Activated CD8-positive, alpha-beta T cell treated with anti-CD3 and anti-CD28 coated beads, Interleukin-2, amount 10 ng/mL, durations not matched to agents 7 days and 5 days (primary cell): ENCODE measurements around the gene HTRA2. TPM values are rescaled to one million over a fixed set of nuclear protein-coding genes. Genes with fewer than 3 reads are reported as not detected.
A peak's percentile ranks its signal among the peaks of the same experiment; 100 is the strongest.

Experiments
- ATAC-seq: fragments of 150-1000 bp; cut with Tn5 transposase; one replicate; pipeline ENCODE4 v1.10.0; 2021; ENCODE audit warnings: moderate library complexity
- CTCF ChIA-PET: fragments of 350-600 bp; sonication (Branson Sonifier 250); formaldehyde crosslinking; loops from one replicate; lab custom pipeline; 2021; ENCODE audit warnings: antibody characterized with exemption; lab: Charles Lee
- POLR2A ChIA-PET: fragments of 350-600 bp; sonication (Branson Sonifier 250); formaldehyde crosslinking; loops from one replicate; lab custom pipeline; 2021; ENCODE audit warnings: antibody characterized with exemption; lab: Charles Lee
- DNase-seq: peaks from one replicate; pipeline ENCODE4 v3.0.0-alpha.2; 2020
- H3K27ac Mint-ChIP-seq: one replicate; pipeline ENCODE4 v1.8.0; 2021; ENCODE audit warnings: mild to moderate bottlenecking, mixed read lengths
- H3K27me3 Mint-ChIP-seq: one replicate; pipeline ENCODE4 v1.8.0; 2021; ENCODE audit warnings: low read depth, mixed read lengths
- H3K36me3 Mint-ChIP-seq: one replicate; pipeline ENCODE4 v1.8.0; 2021; ENCODE audit warnings: low read depth, mixed read lengths
- H3K4me1 Mint-ChIP-seq: one replicate; pipeline ENCODE4 v1.8.0; 2021; ENCODE audit warnings: low read depth, mixed read lengths
- H3K4me3 Mint-ChIP-seq: one replicate; pipeline ENCODE4 v1.8.0; 2021; ENCODE audit warnings: mild to moderate bottlenecking, mixed read lengths
- H3K9me3 Mint-ChIP-seq: one replicate; pipeline ENCODE4 v1.8.0; 2022; ENCODE audit warnings: mixed read lengths; ENCODE audit not compliant: insufficient read depth
- total RNA-seq, 2 experiments: library from RNA; stranded (reverse); gene quantifications; one replicate each; pipeline ENCODE4 v1.2.3, GENCODE V29; 2021

HTRA2 gene
- total RNA-seq, 2 experiments from 2014 or later: 48.0 to 49.4 TPM

- Mint-ChIP-seq H3K9me3 (no peaks in the 10 kb centered on the region), H3K4me1 (peaks cover 1% of the 10 kb centered on the region), H3K4me3 (no peak overlapping the region), H3K27me3 (no peaks in the 10 kb centered on the region), H3K27ac (no peak overlapping the region), H3K36me3 (peaks cover 42% of the 10 kb centered on the region)
- CTCF ChIA-PET: interaction anchor here (0.7 to 1.1 kb wide), 3 partner anchors 8 to 19 kb away, joined by 3 read pairs; partner anchors contain the start of gene MRPL53
- POLR2A ChIA-PET: interaction anchor here (0.6 to 1.2 kb wide), 2 partner anchors 8 to 40 kb away, joined by 3 read pairs; no protein-coding TSS in a partner anchor
- DNase-seq (no peak), ATAC-seq (no peak)
Measured at GRCh38 chr2:74491648-74492544, 37.8 kb upstream of the HTRA2 start.

GRCh38 chr2:74493546-74493945, 36.2 kb upstream of the HTRA2 start:
- CTCF ChIA-PET: interaction anchor here (0.6 to 1.4 kb wide), 5 partner anchors 11 to 443 kb away, joined by 3 to 9 read pairs (median 3); partner anchors contain the start of genes CCDC142, MOGS, MRPL53 and TTC31
- H3K27me3 Mint-ChIP-seq: peaks cover 6% of the 10 kb centered on the region
- DNase-seq (no peak), ATAC-seq (no peak)
- POLR2A ChIA-PET: interaction anchor here (1.1 to 1.7 kb wide), 2 partner anchors 10 kb away, joined by 3 to 6 read pairs; partner anchors contain the start of gene TTC31
- peaks cover 12% of the 10 kb centered on the region for H3K4me1 Mint-ChIP-seq
- no peak overlapping the region for H3K4me3 Mint-ChIP-seq
- H3K36me3 Mint-ChIP-seq: peaks cover 42% of the 10 kb centered on the region
- no peak overlapping the region for H3K27ac Mint-ChIP-seq
- no peaks in the 10 kb centered on the region for H3K9me3 Mint-ChIP-seq

GRCh38 chr2:74495440-74495839, 34.3 kb upstream of the HTRA2 start:
- Mint-ChIP-seq H3K4me3 (no peak overlapping the region), H3K36me3 (peaks cover 29% of the 10 kb centered on the region), H3K4me1 (peaks cover 24% of the 10 kb centered on the region), H3K27me3 (peaks cover 20% of the 10 kb centered on the region), H3K9me3 (no peaks in the 10 kb centered on the region), H3K27ac (no peak overlapping the region)
- ATAC-seq (no peak), DNase-seq (no peak)
- ChIA-PET CTCF (interaction anchor here (1.7 to 2.5 kb wide), 2 partner anchors 8 to 13 kb away, joined by 5 to 9 read pairs; partner anchors contain the start of genes CCDC142 and TTC31), POLR2A (interaction anchor here (0.8 kb wide), 1 partner anchor 9 kb away, joined by 4 read pairs; no protein-coding TSS in a partner anchor)

GRCh38 chr2:74496997-74497776, 32.5 kb upstream of the HTRA2 start:
- Mint-ChIP-seq H3K4me3 (peak overlapping the region; percentile 80), H3K9me3 (no peaks in the 10 kb centered on the region), H3K27me3 (peaks cover 36% of the 10 kb centered on the region), H3K27ac (peak overlapping the region; percentile 46), H3K4me1 (peaks cover 30% of the 10 kb centered on the region), H3K36me3 (peaks cover 21% of the 10 kb centered on the region)
- ChIA-PET CTCF (interaction anchor here (2.5 to 4.3 kb wide), 1 partner anchor 14 kb away, joined by 9 to 18 read pairs; the partner anchor contains the start of genes CCDC142 and TTC31), POLR2A (interaction anchor here (0.8 to 1.4 kb wide), 4 partner anchors 9 to 33 kb away, joined by 3 to 6 read pairs (median 4); partner anchors contain the start of genes AUP1, CCDC142, HTRA2 and TTC31)
- ATAC-seq (no peak), DNase-seq (no peak)

- no peak for DNase-seq
- H3K27ac Mint-ChIP-seq: peak overlapping the region; percentile 83
- CTCF ChIA-PET: interaction anchor here (0.7 to 6.4 kb wide), 4 partner anchors 9 to 88 kb away, joined by 3 to 28 read pairs (median 12); partner anchors contain the start of genes CCDC142, PCGF1 and TTC31
- POLR2A ChIA-PET: interaction anchor here (0.9 to 1.5 kb wide), 7 partner anchors 9 to 78 kb away, joined by 4 to 6 read pairs (median 4); partner anchors contain the start of genes CCDC142, MRPL53 and TTC31
- H3K9me3 Mint-ChIP-seq: no peaks in the 10 kb centered on the region
- peaks cover 41% of the 10 kb centered on the region for H3K27me3 Mint-ChIP-seq
- H3K36me3 Mint-ChIP-seq: peaks cover 23% of the 10 kb centered on the region
- peaks cover 38% of the 10 kb centered on the region for H3K4me1 Mint-ChIP-seq
- peak overlapping the region; percentile 80 for H3K4me3 Mint-ChIP-seq
- ATAC-seq: peak; percentile 50
Measured at GRCh38 chr2:74497777-74498499, 31.8 kb upstream of the HTRA2 start.

GRCh38 chr2:74498500-74499266, 31.1 kb upstream of the HTRA2 start:
- POLR2A ChIA-PET: interaction anchor here (1.0 to 1.5 kb wide), 7 partner anchors 10 to 77 kb away, joined by 4 to 6 read pairs (median 4); partner anchors contain the start of genes AUP1, CCDC142, HTRA2 and MRPL53
- Mint-ChIP-seq H3K27me3 (peaks cover 41% of the 10 kb centered on the region), H3K4me1 (peaks cover 45% of the 10 kb centered on the region), H3K27ac (peak overlapping the region; percentile 83), H3K4me3 (peak overlapping the region; percentile 80), H3K36me3 (peaks cover 21% of the 10 kb centered on the region), H3K9me3 (no peaks in the 10 kb centered on the region)
- CTCF ChIA-PET: interaction anchor here (0.7 to 6.4 kb wide), 8 partner anchors 9 to 88 kb away, joined by 3 to 28 read pairs (median 4); partner anchors contain the start of genes AUP1, CCDC142, PCGF1 and TTC31
- peak; percentile 49 for DNase-seq
- ATAC-seq: peak; percentile 37

GRCh38 chr2:74499267-74499939, 30.3 kb upstream of the HTRA2 start, which contains the start of gene LBX2:
LBX2 (minus strand) TSS chr2:74499603; CDS start chr2:74499537, 66 bp downstream.
- ATAC-seq (peak; percentile 34), DNase-seq (peak; percentile 47)
- H3K27ac Mint-ChIP-seq: peak within 1 kb of the TSS; percentile 83
- POLR2A ChIA-PET: interaction anchor here (1.0 to 1.5 kb wide), 6 partner anchors 9 to 32 kb away, joined by 3 to 6 read pairs (median 4); partner anchors contain the start of genes AUP1, HTRA2 and MRPL53
- H3K4me3 Mint-ChIP-seq: peak within 1 kb of the TSS; percentile 80
- CTCF ChIA-PET: interaction anchor here (0.7 to 6.4 kb wide), 9 partner anchors 8 to 88 kb away, joined by 3 to 28 read pairs (median 5); partner anchors contain the start of genes AUP1, CCDC142, MRPL53 and PCGF1
- H3K9me3 Mint-ChIP-seq: no peaks in the 10 kb centered on the region
- peaks cover 51% of the 10 kb centered on the region for H3K4me1 Mint-ChIP-seq
- peaks cover 41% of the 10 kb centered on the region for H3K27me3 Mint-ChIP-seq
- peaks cover 18% of the 10 kb centered on the region for H3K36me3 Mint-ChIP-seq

- DNase-seq (no peak), ATAC-seq (no peak)
- Mint-ChIP-seq H3K4me1 (peaks cover 57% of the 10 kb centered on the region), H3K27me3 (peaks cover 41% of the 10 kb centered on the region), H3K27ac (no peak overlapping the region), H3K9me3 (no peaks in the 10 kb centered on the region), H3K4me3 (no peak overlapping the region), H3K36me3 (peaks cover 24% of the 10 kb centered on the region)
- CTCF ChIA-PET: interaction anchor here (1.0 to 6.4 kb wide), 7 partner anchors 16 to 87 kb away, joined by 3 to 28 read pairs (median 5); partner anchors contain the start of genes CCDC142, MRPL53 and TTC31
- POLR2A ChIA-PET: interaction anchor here (0.6 to 1.5 kb wide), 4 partner anchors 28 to 82 kb away, joined by 3 to 6 read pairs (median 4); partner anchors contain the start of genes AUP1, HTRA2 and MRPL53
Measured at GRCh38 chr2:74499940-74500577, 29.7 kb upstream of the HTRA2 start.

GRCh38 chr2:74500578-74500946, 29.2 kb upstream of the HTRA2 start:
- DNase-seq: no peak
- ChIA-PET POLR2A (interaction anchor here (0.6 to 1.5 kb wide), 5 partner anchors 9 to 82 kb away, joined by 3 to 6 read pairs (median 3); partner anchors contain the start of gene MRPL53), CTCF (interaction anchor here (1.0 to 6.4 kb wide), 7 partner anchors 16 to 86 kb away, joined by 3 to 28 read pairs (median 5); partner anchors contain the start of genes CCDC142, MRPL53 and TTC31)
- Mint-ChIP-seq H3K4me3 (no peak overlapping the region), H3K9me3 (no peaks in the 10 kb centered on the region), H3K36me3 (peaks cover 29% of the 10 kb centered on the region), H3K27me3 (peaks cover 41% of the 10 kb centered on the region), H3K4me1 (peaks cover 62% of the 10 kb centered on the region), H3K27ac (no peak overlapping the region)
- no peak for ATAC-seq
